Measurements from ENCODE around the gene ZNF628.

DNA sequence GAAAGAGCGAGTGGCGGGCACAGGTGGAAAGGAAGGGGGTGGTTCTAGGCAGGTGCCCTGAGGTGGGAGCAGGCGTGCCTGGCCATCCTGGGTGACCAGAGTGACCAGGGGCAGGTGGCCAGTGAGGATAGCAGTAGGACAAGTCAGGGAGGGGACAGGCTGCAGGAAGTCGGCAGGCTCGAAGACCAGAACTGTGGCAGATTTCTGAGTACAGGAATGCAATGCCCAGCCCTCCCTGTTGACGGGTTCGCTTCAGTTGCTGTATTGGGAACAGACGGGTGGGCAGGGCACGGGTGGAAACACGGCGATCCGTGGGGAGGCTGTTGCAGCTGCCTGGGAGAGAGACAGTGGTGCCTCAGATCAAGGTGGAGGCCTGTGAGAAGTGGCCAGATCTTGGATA, 1.9 kb downstream of the ZNF628 start:
- TF ChIP-seq CTCF (conservative IDR thresholded peaks at IDR 0.05; ENCODE audit: low read length) (no peak), EZH2phosphoT487 (IDR thresholded peaks at IDR 0.05; ENCODE audit: borderline replicate concordance) (no peak)
